DND-41 (cell line): ENCODE data around the gene PPP1R16B.
A peak's percentile ranks its signal among the peaks of the same experiment; 100 is the strongest.

Source experiments
- ATAC-seq: fragments of 200-7000 bp; cut with Tn5 transposase; 3 replicates; pipeline ENCODE4 v1.9.1; 2021; ENCODE audit warnings: low read depth; ENCODE audit not compliant: insufficient read depth
- DNase-seq: peaks from one replicate; pipeline ENCODE4 v3.0.0-alpha.2; 2020
- H2AFZ ChIP-seq: 2 replicates; pipeline ENCODE4 v1.6.0; 2012; ENCODE audit warnings: low read depth, low read length
- H3K27ac ChIP-seq: 2 replicates; pipeline ENCODE4 v1.5.1; 2012; ENCODE audit warnings: low read length, inconsistent platforms
- H3K27me3 ChIP-seq: fragments of 200-600 bp; sonication (generic); 2 replicates; pipeline ENCODE4 v1.6.0; 2012; ENCODE audit warnings: low read length, mild to moderate bottlenecking, inconsistent platforms; ENCODE audit not compliant: insufficient read depth, poor library complexity
- H3K36me3 ChIP-seq: 2 replicates; pipeline ENCODE4 v1.5.1; 2012; ENCODE audit warnings: low read length, inconsistent platforms; ENCODE audit not compliant: insufficient read depth
- H3K4me1 ChIP-seq: 2 replicates; pipeline ENCODE4 v1.5.1; 2012; ENCODE audit warnings: mild to moderate bottlenecking, low read length; ENCODE audit not compliant: insufficient read depth
- H3K4me2 ChIP-seq: 2 replicates; pipeline ENCODE4 v1.6.0; 2012; ENCODE audit warnings: mild to moderate bottlenecking, moderate library complexity, low read length, inconsistent platforms; ENCODE audit not compliant: insufficient read depth
- H3K4me3 ChIP-seq, 2 experiments: fragments of 200-600 bp in 1 of 2; shearing (Covaris generic) in 1 of 2; 2 replicates each; pipeline ENCODE4 v1.5.1; 2012 to 2016; ENCODE audit warnings: inconsistent platforms in 2 of 2, low read length in 2 of 2, mild to moderate bottlenecking in 2 of 2, low read depth in 1 of 2, moderate library complexity in 1 of 2
- H3K79me2 ChIP-seq: 2 replicates; pipeline ENCODE4 v1.6.0; 2012; ENCODE audit warnings: low read length, inconsistent platforms; ENCODE audit not compliant: insufficient read depth
- H3K9ac ChIP-seq: 2 replicates; pipeline ENCODE4 v1.6.0; 2012; ENCODE audit warnings: low read depth, mild to moderate bottlenecking, inconsistent platforms, low read length, moderate library complexity
- H3K9me3 ChIP-seq: 2 replicates; pipeline ENCODE4 v1.5.1; 2012; ENCODE audit warnings: low read length, moderate library complexity, mild to moderate bottlenecking, inconsistent platforms; ENCODE audit not compliant: insufficient read depth, severe bottlenecking
- H4K20me1 ChIP-seq: 2 replicates; pipeline ENCODE4 v1.6.0; 2012; ENCODE audit warnings: low read length; ENCODE audit not compliant: insufficient read depth
- EZH2 ChIP-seq: IDR thresholded peaks from 3 replicates; pipeline ENCODE4 v1.6.1; 2012; ENCODE audit warnings: borderline replicate concordance, low read depth, mild to moderate bottlenecking, moderate library complexity, low read length, inconsistent platforms; ENCODE audit not compliant: severe bottlenecking
- TF ChIP-seq, protein P1 (sequence below): IDR thresholded peaks from 2 replicates; pipeline ENCODE4 v1.5.1; 2012; ENCODE audit warnings: borderline replicate concordance, low read length, moderate library complexity, mild to moderate bottlenecking; ENCODE audit not compliant: poor library complexity, severe bottlenecking; ENCODE audit errors: extremely low read depth

The PPP1R16B gene

GRCh38 chr20:38805502-38805957 lies at the start of gene PPP1R16B:
Gene PPP1R16B (plus strand): TSS chr20:38805697. CDS start chr20:38835926, 30,229 bp downstream.
- H3K27me3 ChIP-seq, result peaks cover 12% of the 10 kb centered on the region
- peaks cover 39% of the 10 kb centered on the region for H3K4me1 ChIP-seq
- DNase-seq (peak; percentile 95), ATAC-seq (peak; percentile 86)
- TF ChIP-seq, protein P1, sequence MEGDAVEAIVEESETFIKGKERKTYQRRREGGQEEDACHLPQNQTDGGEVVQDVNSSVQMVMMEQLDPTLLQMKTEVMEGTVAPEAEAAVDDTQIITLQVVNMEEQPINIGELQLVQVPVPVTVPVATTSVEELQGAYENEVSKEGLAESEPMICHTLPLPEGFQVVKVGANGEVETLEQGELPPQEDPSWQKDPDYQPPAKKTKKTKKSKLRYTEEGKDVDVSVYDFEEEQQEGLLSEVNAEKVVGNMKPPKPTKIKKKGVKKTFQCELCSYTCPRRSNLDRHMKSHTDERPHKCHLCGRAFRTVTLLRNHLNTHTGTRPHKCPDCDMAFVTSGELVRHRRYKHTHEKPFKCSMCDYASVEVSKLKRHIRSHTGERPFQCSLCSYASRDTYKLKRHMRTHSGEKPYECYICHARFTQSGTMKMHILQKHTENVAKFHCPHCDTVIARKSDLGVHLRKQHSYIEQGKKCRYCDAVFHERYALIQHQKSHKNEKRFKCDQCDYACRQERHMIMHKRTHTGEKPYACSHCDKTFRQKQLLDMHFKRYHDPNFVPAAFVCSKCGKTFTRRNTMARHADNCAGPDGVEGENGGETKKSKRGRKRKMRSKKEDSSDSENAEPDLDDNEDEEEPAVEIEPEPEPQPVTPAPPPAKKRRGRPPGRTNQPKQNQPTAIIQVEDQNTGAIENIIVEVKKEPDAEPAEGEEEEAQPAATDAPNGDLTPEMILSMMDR, result no peak
- peak; percentile 48 for TF ChIP-seq EZH2
- no peaks in the 10 kb centered on the region for H3K36me3 ChIP-seq
- H3K9me3 ChIP-seq, result no peaks in the 10 kb centered on the region
- H2AFZ ChIP-seq, result peak within 1 kb of the TSS; percentile 80
- H4K20me1 ChIP-seq, result no peaks in the 10 kb centered on the region
- H3K9ac ChIP-seq, result peak within 1 kb of the TSS; percentile 71
- H3K79me2 ChIP-seq, result no peaks in the 10 kb centered on the region
- peak within 1 kb of the TSS; percentile 91 for H3K27ac ChIP-seq
- peak within 1 kb of the TSS; percentile 62 to 68 for H3K4me3 ChIP-seq
- peak within 1 kb of the TSS; percentile 93 for H3K4me2 ChIP-seq

DNA sequence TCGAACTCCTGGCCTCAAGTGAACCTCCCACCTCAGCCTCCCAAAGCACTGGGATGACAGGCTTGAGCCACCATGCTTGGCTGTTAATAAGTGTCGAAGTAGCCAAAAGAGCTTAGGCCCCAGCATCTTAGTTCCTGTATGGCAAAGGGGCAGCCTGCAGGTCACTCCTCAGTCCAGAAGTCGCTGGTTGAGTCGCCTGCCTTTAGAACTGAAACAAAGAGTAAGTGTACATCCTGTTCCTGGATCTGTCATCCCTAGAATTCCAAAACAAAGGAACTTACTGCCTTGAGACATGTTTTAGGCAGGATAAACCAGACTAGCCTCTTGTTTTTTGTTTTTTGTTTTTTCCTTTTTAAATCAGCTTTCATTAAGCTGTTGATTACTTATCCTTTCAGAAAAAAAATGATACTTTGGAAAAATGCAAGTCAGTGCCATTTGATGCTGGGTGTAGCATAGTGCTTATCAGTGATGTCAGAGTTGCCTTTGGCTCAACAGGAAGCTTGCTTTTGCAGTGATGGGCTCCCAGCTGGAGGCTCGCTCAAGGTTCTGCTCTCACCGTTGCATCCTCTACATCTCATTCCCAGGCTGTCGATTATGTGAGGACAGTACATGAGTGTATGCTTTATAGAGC lies 48.2 kb upstream of the PPP1R16B start:
- no peaks in the 10 kb centered on the region for H3K27me3 ChIP-seq
- no peak overlapping the region for H3K9ac ChIP-seq
- H2AFZ ChIP-seq, result no peak overlapping the region
- no peaks in the 10 kb centered on the region for H3K79me2 ChIP-seq
- H3K4me3 ChIP-seq, result no peak overlapping the region
- no peak for ATAC-seq
- no peaks in the 10 kb centered on the region for H3K4me1 ChIP-seq
- no peak overlapping the region for H3K4me2 ChIP-seq
- H4K20me1 ChIP-seq, result no peaks in the 10 kb centered on the region
- no peaks in the 10 kb centered on the region for H3K9me3 ChIP-seq
- no peak for TF ChIP-seq EZH2
- TF ChIP-seq, protein P1, result no peak
- DNase-seq, result no peak
- peaks cover 89% of the 10 kb centered on the region for H3K36me3 ChIP-seq
- H3K27ac ChIP-seq, result no peak overlapping the region

- H4K20me1 ChIP-seq, result 0 out of 2 replicates have a peak, but pooled peaks cover 2% of the 10 kb centered on the region
- H3K9ac ChIP-seq, result no peak overlapping the region
- no peak for DNase-seq
- H3K9me3 ChIP-seq, result no peaks in the 10 kb centered on the region
- H3K79me2 ChIP-seq, result no peaks in the 10 kb centered on the region
- H2AFZ ChIP-seq, result no peak overlapping the region
- H3K4me1 ChIP-seq, result no peaks in the 10 kb centered on the region
- TF ChIP-seq, protein P1, result no peak
- TF ChIP-seq EZH2, result no peak
- no peaks in the 10 kb centered on the region for H3K27me3 ChIP-seq
- ATAC-seq, result no peak
- no peak overlapping the region for H3K4me3 ChIP-seq
- H3K4me2 ChIP-seq, result no peak overlapping the region
- no peak overlapping the region for H3K27ac ChIP-seq
- H3K36me3 ChIP-seq, result peaks cover 93% of the 10 kb centered on the region
These were observed 46.4 kb upstream of the PPP1R16B start for GRCh38 chr20:38759106-38759505.
